DND-41 (cell line): Measurements from ENCODE around the gene MMP2.

Experiments used
- ATAC-seq: fragments of 200-7000 bp; cut with Tn5 transposase; 3 replicates; pipeline ENCODE4 v1.9.1; 2021; ENCODE audit warnings: low read depth; ENCODE audit not compliant: insufficient read depth
- DNase-seq: peaks from one replicate; pipeline ENCODE4 v3.0.0-alpha.2; 2020
- H2AFZ ChIP-seq: 2 replicates; pipeline ENCODE4 v1.6.0; 2012; ENCODE audit warnings: low read depth, low read length
- H3K27ac ChIP-seq: 2 replicates; pipeline ENCODE4 v1.5.1; 2012; ENCODE audit warnings: low read length, inconsistent platforms
- H3K27me3 ChIP-seq: fragments of 200-600 bp; sonication (generic); 2 replicates; pipeline ENCODE4 v1.6.0; 2012; ENCODE audit warnings: low read length, mild to moderate bottlenecking, inconsistent platforms; ENCODE audit not compliant: insufficient read depth, poor library complexity
- H3K36me3 ChIP-seq: 2 replicates; pipeline ENCODE4 v1.5.1; 2012; ENCODE audit warnings: low read length, inconsistent platforms; ENCODE audit not compliant: insufficient read depth
- H3K4me1 ChIP-seq: 2 replicates; pipeline ENCODE4 v1.5.1; 2012; ENCODE audit warnings: mild to moderate bottlenecking, low read length; ENCODE audit not compliant: insufficient read depth
- H3K4me2 ChIP-seq: 2 replicates; pipeline ENCODE4 v1.6.0; 2012; ENCODE audit warnings: mild to moderate bottlenecking, moderate library complexity, low read length, inconsistent platforms; ENCODE audit not compliant: insufficient read depth
- H3K4me3 ChIP-seq, 2 experiments: fragments of 200-600 bp in 1 of 2; shearing (Covaris generic) in 1 of 2; 2 replicates each; pipeline ENCODE4 v1.5.1; 2012 to 2016; ENCODE audit warnings: inconsistent platforms in 2 of 2, low read length in 2 of 2, mild to moderate bottlenecking in 2 of 2, low read depth in 1 of 2, moderate library complexity in 1 of 2
- H3K79me2 ChIP-seq: 2 replicates; pipeline ENCODE4 v1.6.0; 2012; ENCODE audit warnings: low read length, inconsistent platforms; ENCODE audit not compliant: insufficient read depth
- H3K9ac ChIP-seq: 2 replicates; pipeline ENCODE4 v1.6.0; 2012; ENCODE audit warnings: low read depth, mild to moderate bottlenecking, inconsistent platforms, low read length, moderate library complexity
- H3K9me3 ChIP-seq: 2 replicates; pipeline ENCODE4 v1.5.1; 2012; ENCODE audit warnings: low read length, moderate library complexity, mild to moderate bottlenecking, inconsistent platforms; ENCODE audit not compliant: insufficient read depth, severe bottlenecking
- H4K20me1 ChIP-seq: 2 replicates; pipeline ENCODE4 v1.6.0; 2012; ENCODE audit warnings: low read length; ENCODE audit not compliant: insufficient read depth
- CTCF ChIP-seq: IDR thresholded peaks from 2 replicates; pipeline ENCODE4 v1.5.1; 2012; ENCODE audit warnings: borderline replicate concordance, low read length, moderate library complexity, mild to moderate bottlenecking; ENCODE audit not compliant: poor library complexity, severe bottlenecking; ENCODE audit errors: extremely low read depth
- EZH2 ChIP-seq: IDR thresholded peaks from 3 replicates; pipeline ENCODE4 v1.6.1; 2012; ENCODE audit warnings: borderline replicate concordance, low read depth, mild to moderate bottlenecking, moderate library complexity, low read length, inconsistent platforms; ENCODE audit not compliant: severe bottlenecking

The MMP2 gene

GRCh38 chr16:55439101-55439690 lies 39.8 kb upstream of the MMP2 start:
- H3K9ac ChIP-seq = no peak overlapping the region
- peaks cover 8% of the 10 kb centered on the region for H3K27me3 ChIP-seq
- TF ChIP-seq EZH2 (no peak), CTCF (no peak)
- no peak overlapping the region for H3K27ac ChIP-seq
- no peaks in the 10 kb centered on the region for H4K20me1 ChIP-seq
- no peaks in the 10 kb centered on the region for H3K79me2 ChIP-seq
- no peaks in the 10 kb centered on the region for H3K36me3 ChIP-seq
- no peak overlapping the region for H3K4me3 ChIP-seq
- no peaks in the 10 kb centered on the region for H3K9me3 ChIP-seq
- H2AFZ ChIP-seq = no peak overlapping the region
- ATAC-seq (no peak), DNase-seq (no peak)
- H3K4me2 ChIP-seq = no peak overlapping the region
- H3K4me1 ChIP-seq = no peaks in the 10 kb centered on the region

- Histone ChIP-seq H3K36me3 (no peaks in the 10 kb centered on the region), H3K9me3 (no peaks in the 10 kb centered on the region), H3K79me2 (no peaks in the 10 kb centered on the region), H3K27ac (no peak overlapping the region), H3K4me1 (no peaks in the 10 kb centered on the region), H3K4me2 (no peak overlapping the region), H2AFZ (no peak overlapping the region), H3K27me3 (no peaks in the 10 kb centered on the region), H3K9ac (no peak overlapping the region), H4K20me1 (no peaks in the 10 kb centered on the region), H3K4me3 (no peak overlapping the region)
- ATAC-seq = no peak
- TF ChIP-seq CTCF = no peak
- no peak for TF ChIP-seq EZH2
- DNase-seq = no peak
Observed at GRCh38 chr16:55443434-55444346, 35.3 kb upstream of the MMP2 start.

- Histone ChIP-seq H3K9me3 (no peaks in the 10 kb centered on the region), H3K27me3 (no peaks in the 10 kb centered on the region), H3K27ac (no peak overlapping the region), H3K9ac (no peak overlapping the region), H3K79me2 (no peaks in the 10 kb centered on the region), H2AFZ (no peak overlapping the region), H3K4me1 (no peaks in the 10 kb centered on the region), H4K20me1 (no peaks in the 10 kb centered on the region), H3K4me3 (no peak overlapping the region), H3K4me2 (no peak overlapping the region), H3K36me3 (no peaks in the 10 kb centered on the region)
- ATAC-seq (no peak), DNase-seq (no peak)
- TF ChIP-seq CTCF (no peak), EZH2 (no peak)
Observed at GRCh38 chr16:55444754-55445485, 34.1 kb upstream of the MMP2 start.
